H1 (cell line): ENCODE measurements around the gene CGNL1. TPM values are rescaled to one million over a fixed set of nuclear protein-coding genes. Genes with fewer than 3 reads are reported as not detected.

Experiments
- CTCF ChIA-PET: fragments of 300-600 bp; sonication (Branson Sonifier 250); formaldehyde crosslinking; loops from one replicate; lab custom pipeline; 2021; ENCODE audit not compliant: partially characterized antibody; lab: Charles Lee
- POLR2A ChIA-PET: fragments of 300-600 bp; sonication (Branson Sonifier 250); formaldehyde crosslinking; loops from one replicate; lab custom pipeline; 2021; ENCODE audit warnings: inconsistent platforms; ENCODE audit not compliant: partially characterized antibody; lab: Charles Lee
- DNase-seq, 2 experiments: peaks; one replicate each; pipeline versions ENCODE4 v3.0.0 to v3.0.0-alpha.2; 2010 to 2022; ENCODE audit warnings: low spot score in 2 of 2, low read depth in 1 of 2, mixed read lengths in 1 of 2
- FAIRE-seq: peaks from 2 replicates; lab custom pipeline; 2011; peaks lifted over from hg19 to GRCh38; lab: Jason Lieb, UNC
- H2AFZ ChIP-seq: 2 replicates; pipeline ENCODE4 v1.8.1; 2012; ENCODE audit warnings: low read length, inconsistent platforms
- H2AK5ac ChIP-seq: 2 replicates; pipeline ENCODE4 v1.6.1; 2013; ENCODE audit warnings: low read depth, low read length
- H2BK120ac ChIP-seq: replicated peaks from 2 replicates; pipeline ENCODE3; 2013; ENCODE audit warnings: low read depth, low read length, inconsistent platforms
- H2BK12ac ChIP-seq: 2 replicates; pipeline ENCODE4 v1.6.1; 2013; ENCODE audit warnings: low read depth, low read length
- H2BK15ac ChIP-seq: 2 replicates; pipeline ENCODE4 v1.6.1; 2013; ENCODE audit warnings: low read length
- H2BK20ac ChIP-seq: 2 replicates; pipeline ENCODE4 v1.6.1; 2013; ENCODE audit warnings: low read length
- H2BK5ac ChIP-seq: 2 replicates; pipeline ENCODE4 v1.6.1; 2013; ENCODE audit warnings: low read depth, low read length
- H3K14ac ChIP-seq: 2 replicates; pipeline ENCODE4 v1.6.1; 2013; ENCODE audit warnings: inconsistent platforms; ENCODE audit not compliant: insufficient read length
- H3K18ac ChIP-seq: 2 replicates; pipeline ENCODE4 v1.6.1; 2013; ENCODE audit warnings: low read length; ENCODE audit errors: extremely low read depth
- H3K23ac ChIP-seq: 2 replicates; pipeline ENCODE4 v1.6.1; 2013; ENCODE audit warnings: inconsistent platforms; ENCODE audit not compliant: insufficient read length
- H3K23me2 ChIP-seq: 2 replicates; pipeline ENCODE4 v1.6.1; 2013; ENCODE audit warnings: low read depth, low read length
- H3K27ac ChIP-seq: 2 replicates; pipeline ENCODE4 v1.6.1; 2011; ENCODE audit warnings: low read depth, low read length, inconsistent platforms
- H3K27me3 ChIP-seq, 4 experiments: replicated peaks in 1 of 4; 1 replicate in 1 of 4; 2 replicates in 3 of 4; pipeline versions ENCODE4 v1.6.1 to v1.8.1; 2011 to 2013; ENCODE audit warnings: low read length in 3 of 4, mild to moderate bottlenecking in 3 of 4, inconsistent platforms in 2 of 4, mixed read lengths in 2 of 4, moderate library complexity in 1 of 4; ENCODE audit not compliant: control insufficient read depth in 3 of 4, insufficient read depth in 3 of 4; ENCODE audit errors: extremely low read depth in 1 of 4
- H3K36me3 ChIP-seq, 4 experiments: 2 replicates each; pipeline versions ENCODE4 v1.6.1 to v1.8.1; 2011 to 2013; ENCODE audit warnings: mild to moderate bottlenecking in 4 of 4, low read length in 3 of 4, moderate library complexity in 2 of 4, control low read depth in 1 of 4, inconsistent platforms in 1 of 4; ENCODE audit not compliant: insufficient read depth in 4 of 4, control insufficient read depth in 2 of 4
- H3K4ac ChIP-seq: replicated peaks from 2 replicates; pipeline ENCODE3; 2013; ENCODE audit warnings: low read length, low read depth, mixed read lengths, inconsistent platforms; ENCODE audit not compliant: insufficient read length
- H3K4me1 ChIP-seq, 4 experiments: replicated peaks in 1 of 4; 1 replicate in 1 of 4; 2 replicates in 3 of 4; pipeline versions ENCODE4 v1.6.1 to v1.8.1; 2011 to 2013; ENCODE audit warnings: low read length in 3 of 4, inconsistent platforms in 2 of 4, mixed read lengths in 1 of 4; ENCODE audit not compliant: insufficient read depth in 4 of 4, control insufficient read depth in 3 of 4
- H3K4me2 ChIP-seq, 2 experiments: 2 replicates each; pipeline versions ENCODE4 v1.6.1 to v1.8.1; 2011 to 2013; ENCODE audit warnings: low read depth in 2 of 2, low read length in 2 of 2, control low read depth in 1 of 2, inconsistent platforms in 1 of 2, mild to moderate bottlenecking in 1 of 2; ENCODE audit not compliant: insufficient read depth in 1 of 2
- H3K4me3 ChIP-seq, 4 experiments: fragments of 200-600, 300-600 bp in 1 of 4; sonication (generic), shearing (Covaris generic), sonication (Bioruptor Twin) in 1 of 4; 2 replicates each; pipeline versions ENCODE4 v1.5.1 to v1.8.1; 2011 to 2016; ENCODE audit warnings: low read length in 4 of 4, low read depth in 3 of 4, control low read depth in 2 of 4, inconsistent platforms in 2 of 4, mild to moderate bottlenecking in 2 of 4, mixed read lengths in 1 of 4, moderate library complexity in 1 of 4; ENCODE audit not compliant: insufficient read depth in 2 of 4; ENCODE audit errors: extremely low read depth in 1 of 4
- H3K56ac ChIP-seq: replicated peaks from 2 replicates; pipeline ENCODE3; 2013; ENCODE audit warnings: low read depth, mild to moderate bottlenecking, mixed read lengths, low read length, inconsistent platforms; ENCODE audit not compliant: insufficient read length
- H3K79me1 ChIP-seq: 2 replicates; pipeline ENCODE4 v1.6.1; 2013; ENCODE audit warnings: low read depth, low read length, control low read depth
- H3K79me2 ChIP-seq, 2 experiments: 2 replicates each; pipeline versions ENCODE4 v1.6.1 to v1.8.1; 2012 to 2013; ENCODE audit warnings: low read length in 2 of 2, mild to moderate bottlenecking in 2 of 2, inconsistent platforms in 1 of 2; ENCODE audit not compliant: insufficient read depth in 2 of 2, control insufficient read depth in 1 of 2
- H3K9ac ChIP-seq, 4 experiments: replicated peaks in 1 of 4; 1 replicate in 1 of 4; 2 replicates in 3 of 4; pipeline versions ENCODE4 v1.6.1 to v1.8.1; 2011 to 2013; ENCODE audit warnings: low read depth in 3 of 4, low read length in 3 of 4, control low read depth in 2 of 4, mild to moderate bottlenecking in 2 of 4, moderate library complexity in 2 of 4, inconsistent platforms in 1 of 4; ENCODE audit errors: extremely low read depth in 1 of 4
- H3K9me3 ChIP-seq, 2 experiments: 2 replicates each; pipeline versions ENCODE4 v1.6.1 to v1.8.1; 2012 to 2013; ENCODE audit warnings: mild to moderate bottlenecking in 2 of 2, moderate library complexity in 2 of 2, control low read depth in 1 of 2, inconsistent platforms in 1 of 2, low read depth in 1 of 2, low read length in 1 of 2, mixed read lengths in 1 of 2; ENCODE audit not compliant: insufficient read depth in 2 of 2
- H4K20me1 ChIP-seq, 2 experiments: replicated peaks in 1 of 2; 2 replicates each; pipeline versions ENCODE3 to v1.8.1; 2011 to 2013; ENCODE audit warnings: inconsistent platforms in 2 of 2, low read length in 2 of 2, mild to moderate bottlenecking in 1 of 2; ENCODE audit not compliant: insufficient read depth in 2 of 2, control insufficient read depth in 1 of 2
- H4K5ac ChIP-seq: 2 replicates; pipeline ENCODE4 v1.6.1; 2013; ENCODE audit warnings: low read length, low read depth, mixed read lengths, inconsistent platforms; ENCODE audit not compliant: insufficient read length
- H4K8ac ChIP-seq: 2 replicates; pipeline ENCODE4 v1.8.0; 2013; ENCODE audit warnings: mild to moderate bottlenecking, moderate library complexity, low read length, inconsistent platforms; ENCODE audit not compliant: insufficient read depth; ENCODE audit errors: extremely low read depth
- H4K91ac ChIP-seq: replicated peaks from 2 replicates; pipeline ENCODE3; 2013; ENCODE audit warnings: low read length, mixed read lengths, inconsistent platforms; ENCODE audit not compliant: insufficient read length
- RNF2 ChIP-seq: fragments of 200-900, 300-1000 bp; sonication (generic); IDR thresholded peaks from 2 replicates; pipeline ENCODE4 v1.7.1; 2016; ENCODE audit warnings: borderline replicate concordance, low read depth, mild to moderate bottlenecking, antibody characterized with exemption, low read length; ENCODE audit not compliant: poor library complexity, severe bottlenecking; ENCODE audit errors: missing control alignments
- RXRA ChIP-seq: IDR thresholded peaks from 2 replicates; pipeline ENCODE4 v1.6.1; 2011; ENCODE audit warnings: low read depth, mild to moderate bottlenecking, low read length, moderate library complexity; ENCODE audit not compliant: insufficient read depth
- TBP ChIP-seq: IDR thresholded peaks from 2 replicates; pipeline ENCODE4 v1.6.1; 2011; ENCODE audit warnings: low read depth, low read length, improper control_type of control experiment
- TEAD4 ChIP-seq: IDR thresholded peaks from 2 replicates; pipeline ENCODE4 v1.6.1; 2012; ENCODE audit warnings: low read depth, low read length, inconsistent platforms, mixed read lengths
- WGBS, 2 experiments: shearing (Covaris generic) in 1 of 2; methylation state at CpG; one replicate each; pipeline versions ENCODE4 v1.1.6 to v1.1.7; 2013 to 2015; ENCODE audit warnings: low lambda C conversion rate in 2 of 2, mixed read lengths in 2 of 2, inconsistent platforms in 1 of 2, low coverage in 1 of 2, missing lambda C conversion rate in 1 of 2; ENCODE audit not compliant: insufficient replicate concordance in 2 of 2, insufficient coverage in 1 of 2, insufficient read length in 1 of 2; ENCODE audit errors: extremely low coverage in 1 of 2, missing lambda C conversion rate in 1 of 2; 5-methylcytosine and 5-hydroxymethylcytosine counted together
- polyA plus RNA-seq, 7 experiments: library from polyadenylated mRNA; depleted of rRNA in 3 of 7; stranded (reverse) in 5 of 7; unstranded in 2 of 7; fragments of >200 nt in 5 of 7; fragments of 200-250 nt in 2 of 7; gene quantifications; 1 replicate in 5 of 7; 2 replicates in 1 of 7; 4 replicates in 1 of 7; pipeline versions ENCODE4 v1.2.1 to v1.2.3, GENCODE V29; 2011 to 2013; ENCODE audit warnings: missing spikeins in 2 of 7, mixed read lengths in 2 of 7
- total RNA-seq: library from RNA; stranded (reverse); fragmentation: NEBNext Ultra II Directional; extraction: Animal tissue kit (Norgen Biotek cat#: 25700); gene quantifications from 2 replicates; pipeline ENCODE4 v1.2.1, GENCODE V29; 2021
- TF ChIP-seq, protein P1 (sequence below): IDR thresholded peaks from 2 replicates; pipeline ENCODE4 v1.6.1; 2011; ENCODE audit warnings: low read depth, mild to moderate bottlenecking, low read length; ENCODE audit not compliant: insufficient read depth
- TF ChIP-seq, protein P2 (sequence below), 3 experiments: IDR thresholded peaks; 1 replicate in 2 of 3; 2 replicates in 1 of 3; pipeline versions ENCODE4 v1.5.1 to v1.6.1; 2011; ENCODE audit warnings: low read length in 3 of 3, mild to moderate bottlenecking in 3 of 3, inconsistent platforms in 2 of 3, low read depth in 1 of 3, moderate library complexity in 1 of 3; ENCODE audit not compliant: insufficient read depth in 1 of 3; ENCODE audit errors: control extremely low read depth in 1 of 3

Gene CGNL1
- total and polyA plus RNA-seq, 2 of the 8 experiments (the other 6 are each of a cell fraction or from before 2014, with no cell fraction given) = 21.8 to 75.6 TPM

DNA sequence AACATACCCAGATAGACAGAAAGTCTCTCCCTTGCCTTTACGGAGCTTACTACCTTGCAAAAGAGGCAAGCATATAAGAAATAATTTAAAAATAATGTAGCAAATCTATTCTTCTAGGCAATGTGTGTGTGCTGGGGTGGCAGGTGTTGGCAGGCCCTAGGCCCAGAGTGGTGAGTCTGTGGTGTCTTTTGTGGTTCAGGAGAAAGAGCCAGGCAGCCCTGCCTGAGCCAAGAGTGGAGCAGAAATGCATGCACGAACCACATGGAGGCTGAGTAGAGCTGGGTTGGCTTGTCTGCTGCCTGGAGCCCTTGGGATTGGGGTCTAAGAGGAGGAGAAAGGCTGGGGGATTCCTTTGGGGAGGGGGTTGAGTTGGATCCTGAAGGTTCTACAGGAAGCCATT, 145.2 kb downstream of the CGNL1 start:
- Histone ChIP-seq H3K23ac (no peak overlapping the region), H3K4me2 (no peak overlapping the region), H3K4ac (no peak overlapping the region), H3K79me2 (no peaks in the 10 kb centered on the region), H4K91ac (no peak overlapping the region), H3K4me3 (no peak overlapping the region), H4K8ac (no peak overlapping the region; the same call in 1 of the 2 replicates), H3K9ac (no peak overlapping the region), H3K79me1 (no peaks in the 10 kb centered on the region; the same call in 1 of the 2 replicates), H3K23me2 (no peaks in the 10 kb centered on the region), H3K9me3 (no peaks in the 10 kb centered on the region), H2BK20ac (no peak overlapping the region), H3K18ac (no peak overlapping the region), H3K27me3 (no peaks in the 10 kb centered on the region), H3K4me1 (no peaks in the 10 kb centered on the region), H3K56ac (no peak overlapping the region), H2BK120ac (no peak overlapping the region), H2BK15ac (no peak overlapping the region), H2AFZ (no peak overlapping the region), H3K14ac (no peak overlapping the region), H2BK5ac (no peak overlapping the region), H2BK12ac (no peak overlapping the region), H4K5ac (no peak overlapping the region), H3K36me3 (peaks cover 13 to 52% (median 37%) of the 10 kb centered on the region in 4 experiments), H4K20me1 (no peaks in the 10 kb centered on the region), H2AK5ac (no peak overlapping the region), H3K27ac (no peak overlapping the region)
- ChIA-PET POLR2A (no interaction called here), CTCF (interaction anchor here (0.6 to 7.7 kb wide), 14 partner anchors 9 to 375 kb away, joined by 3 to 122 read pairs (median 3); no protein-coding TSS in a partner anchor)
- DNase-seq = no peak
- no peak for TF ChIP-seq TEAD4
- no peak for TF ChIP-seq TBP
- TF ChIP-seq RNF2 = no peak
- TF ChIP-seq, protein P1, sequence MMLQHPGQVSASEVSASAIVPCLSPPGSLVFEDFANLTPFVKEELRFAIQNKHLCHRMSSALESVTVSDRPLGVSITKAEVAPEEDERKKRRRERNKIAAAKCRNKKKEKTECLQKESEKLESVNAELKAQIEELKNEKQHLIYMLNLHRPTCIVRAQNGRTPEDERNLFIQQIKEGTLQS = no peak
- TF ChIP-seq RXRA = no peak
- TF ChIP-seq, protein P2, sequence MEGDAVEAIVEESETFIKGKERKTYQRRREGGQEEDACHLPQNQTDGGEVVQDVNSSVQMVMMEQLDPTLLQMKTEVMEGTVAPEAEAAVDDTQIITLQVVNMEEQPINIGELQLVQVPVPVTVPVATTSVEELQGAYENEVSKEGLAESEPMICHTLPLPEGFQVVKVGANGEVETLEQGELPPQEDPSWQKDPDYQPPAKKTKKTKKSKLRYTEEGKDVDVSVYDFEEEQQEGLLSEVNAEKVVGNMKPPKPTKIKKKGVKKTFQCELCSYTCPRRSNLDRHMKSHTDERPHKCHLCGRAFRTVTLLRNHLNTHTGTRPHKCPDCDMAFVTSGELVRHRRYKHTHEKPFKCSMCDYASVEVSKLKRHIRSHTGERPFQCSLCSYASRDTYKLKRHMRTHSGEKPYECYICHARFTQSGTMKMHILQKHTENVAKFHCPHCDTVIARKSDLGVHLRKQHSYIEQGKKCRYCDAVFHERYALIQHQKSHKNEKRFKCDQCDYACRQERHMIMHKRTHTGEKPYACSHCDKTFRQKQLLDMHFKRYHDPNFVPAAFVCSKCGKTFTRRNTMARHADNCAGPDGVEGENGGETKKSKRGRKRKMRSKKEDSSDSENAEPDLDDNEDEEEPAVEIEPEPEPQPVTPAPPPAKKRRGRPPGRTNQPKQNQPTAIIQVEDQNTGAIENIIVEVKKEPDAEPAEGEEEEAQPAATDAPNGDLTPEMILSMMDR (IDR thresholded peaks at IDR 0.05; ENCODE audit: control extremely low read depth in 1 of 3, insufficient read depth in 1 of 3, low read depth in 1 of 3, low read length in 3 of 3) = no peak
- WGBS, 2 experiments = 87% methylated on average over 2 of the region's 2 CpGs; no CpG with 5 or more reads in 1 of the 2 experiments
- FAIRE-seq = no peak
